ENCODE data around the gene DNM2. TPM values are rescaled to one million over a fixed set of nuclear protein-coding genes. Genes with fewer than 3 reads are reported as not detected.

DNM2 gene
- polyA plus RNA-seq, 2 of the 4 experiments (the other 2 are of a cell fraction): 32.9 to 58.5 TPM

GRCh38 chr19:10761443-10762250 is 43.8 kb downstream of the DNM2 start:
- H3K27ac ChIP-seq: peak overlapping the region; percentile 66 to 89; a peak in 4 of 6 replicates
- FAIRE-seq (no peak), DNase-seq (ENCODE audit: low read depth in 1 of 2, low spot score in 1 of 2) (no peak), ATAC-seq (no peak)
- H3K4me1 ChIP-seq: peaks cover 65% of the 10 kb centered on the region
- WGBS (ENCODE audit: missing lambda C conversion rate): 96% methylated on average over 16 of the region's 19 CpGs
- ChIA-PET CTCF (interaction anchor here (0.6 to 0.9 kb wide), 3 partner anchors 153 to 258 kb away, joined by 3 read pairs; no protein-coding TSS in a partner anchor), POLR2A (no interaction called here)
- no peak overlapping the region for H3K4me3 ChIP-seq
- no peaks in the 10 kb centered on the region for H3K9me3 ChIP-seq
- TF ChIP-seq FOXS1 (CRISPR knock-in tag; IDR thresholded peaks at IDR 0.05): no peak
- TF ChIP-seq NR3C1 (IDR thresholded peaks at IDR 0.05): no peak
- no peak for TF ChIP-seq RNF2 (IDR thresholded peaks at IDR 0.05; ENCODE audit: borderline replicate concordance, low read depth)
- TF ChIP-seq CEBPB (IDR thresholded peaks at IDR 0.05): no peak
- TF ChIP-seq MYC (IDR thresholded peaks at IDR 0.05; ENCODE audit: borderline replicate concordance, low read length): no peak
- no peak for TF ChIP-seq ZSCAN20 (CRISPR knock-in tag; IDR thresholded peaks at IDR 0.05)
- TF ChIP-seq EP300 (IDR thresholded peaks at IDR 0.05): no peak
- no peak for TF ChIP-seq CBX8 (IDR thresholded peaks at IDR 0.05)
- TF ChIP-seq, protein P1, sequence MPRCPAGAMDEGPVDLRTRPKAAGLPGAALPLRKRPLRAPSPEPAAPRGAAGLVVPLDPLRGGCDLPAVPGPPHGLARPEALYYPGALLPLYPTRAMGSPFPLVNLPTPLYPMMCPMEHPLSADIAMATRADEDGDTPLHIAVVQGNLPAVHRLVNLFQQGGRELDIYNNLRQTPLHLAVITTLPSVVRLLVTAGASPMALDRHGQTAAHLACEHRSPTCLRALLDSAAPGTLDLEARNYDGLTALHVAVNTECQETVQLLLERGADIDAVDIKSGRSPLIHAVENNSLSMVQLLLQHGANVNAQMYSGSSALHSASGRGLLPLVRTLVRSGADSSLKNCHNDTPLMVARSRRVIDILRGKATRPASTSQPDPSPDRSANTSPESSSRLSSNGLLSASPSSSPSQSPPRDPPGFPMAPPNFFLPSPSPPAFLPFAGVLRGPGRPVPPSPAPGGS (IDR thresholded peaks at IDR 0.05): no peak
- H3K4me2 ChIP-seq: peak overlapping the region; percentile 59; the same call in 2 of the 3 replicates

DNA sequence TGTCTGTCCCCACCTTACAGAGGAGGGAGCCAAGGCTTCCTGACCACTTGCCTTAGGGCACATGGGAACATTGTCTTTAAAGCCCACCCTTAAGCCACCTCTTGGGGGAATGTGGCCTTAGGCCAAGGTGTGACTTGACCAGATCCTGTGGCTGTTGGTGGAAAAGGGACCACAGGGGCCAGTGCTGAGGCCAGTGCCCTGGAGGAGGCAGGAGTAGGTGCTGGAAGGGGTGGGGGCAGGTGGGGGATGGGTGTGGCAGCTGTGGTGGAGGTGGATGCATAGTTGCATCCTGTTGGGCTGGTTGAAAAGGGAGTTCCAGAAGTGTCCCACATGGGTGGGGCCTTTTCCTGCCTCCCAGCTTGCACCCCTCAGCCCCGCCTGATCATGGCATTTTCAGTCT is 44.8 kb downstream of the DNM2 start:
- ATAC-seq (peak in 1 of 2 experiments; percentile 28; a peak in 3 of 6 replicates), DNase-seq (ENCODE audit: low read depth in 1 of 2, low spot score in 1 of 2) (peak in 1 of 2 experiments; percentile 54), FAIRE-seq (no peak)
- WGBS (ENCODE audit: missing lambda C conversion rate): 89% methylated on average over 1 of the region's 1 CpG
- Histone ChIP-seq H3K4me3 (no peak overlapping the region), H3K4me2 (peak overlapping the region; percentile 59), H3K4me1 (peaks cover 75% of the 10 kb centered on the region), H3K27ac (peak overlapping the region; percentile 66 to 89; a peak in 5 of 6 replicates), H3K9me3 (no peaks in the 10 kb centered on the region)
- CTCF ChIA-PET: interaction anchor here (1.1 kb wide), 1 partner anchor 67 kb away, joined by 3 read pairs; no protein-coding TSS in a partner anchor
- no peak for TF ChIP-seq KDM5A (IDR thresholded peaks at IDR 0.05)
- POLR2A ChIA-PET: no interaction called here

GRCh38 chr19:10763411-10763810 is 45.5 kb downstream of the DNM2 start:
- TF ChIP-seq FOSL2 (IDR thresholded peaks at IDR 0.05) (no peak), FOSL2 (CRISPR knock-in tag; IDR thresholded peaks at IDR 0.05) (no peak), RFX5 (IDR thresholded peaks at IDR 0.05) (no peak), POLR2AphosphoS2 (conservative IDR thresholded peaks at IDR 0.05; ENCODE audit: low read length) (no peak), CTCF (IDR thresholded peaks at IDR 0.05) (no peak), RNF2 (IDR thresholded peaks at IDR 0.05; ENCODE audit: borderline replicate concordance, low read depth) (no peak), ZFP36 (IDR thresholded peaks at IDR 0.05; ENCODE audit: borderline replicate concordance, partially characterized antibody) (no peak), FOXS1 (CRISPR knock-in tag; IDR thresholded peaks at IDR 0.05) (no peak), RAD21 (conservative IDR thresholded peaks at IDR 0.05 in 1 of 2, IDR thresholded peaks at IDR 0.05 in 1 of 2) (no peak), NFE2L2 (conservative IDR thresholded peaks at IDR 0.05; ENCODE audit: low read length) (no peak), HOXB5 (CRISPR knock-in tag; IDR thresholded peaks at IDR 0.05) (no peak), CBX2 (IDR thresholded peaks at IDR 0.05; ENCODE audit: borderline replicate concordance, low read depth) (no peak), PHF8 (IDR thresholded peaks at IDR 0.05; ENCODE audit: borderline replicate concordance, low read depth) (no peak), ZSCAN20 (CRISPR knock-in tag; IDR thresholded peaks at IDR 0.05) (no peak), ZC3H11A (IDR thresholded peaks at IDR 0.05) (no peak), TP53 (CRISPR knock-in tag; IDR thresholded peaks at IDR 0.05) (no peak), USF2 (IDR thresholded peaks at IDR 0.05) (no peak), POLR2A (IDR thresholded peaks at IDR 0.05; ENCODE audit: low read length) (no peak)
- TF ChIP-seq, protein P2, sequence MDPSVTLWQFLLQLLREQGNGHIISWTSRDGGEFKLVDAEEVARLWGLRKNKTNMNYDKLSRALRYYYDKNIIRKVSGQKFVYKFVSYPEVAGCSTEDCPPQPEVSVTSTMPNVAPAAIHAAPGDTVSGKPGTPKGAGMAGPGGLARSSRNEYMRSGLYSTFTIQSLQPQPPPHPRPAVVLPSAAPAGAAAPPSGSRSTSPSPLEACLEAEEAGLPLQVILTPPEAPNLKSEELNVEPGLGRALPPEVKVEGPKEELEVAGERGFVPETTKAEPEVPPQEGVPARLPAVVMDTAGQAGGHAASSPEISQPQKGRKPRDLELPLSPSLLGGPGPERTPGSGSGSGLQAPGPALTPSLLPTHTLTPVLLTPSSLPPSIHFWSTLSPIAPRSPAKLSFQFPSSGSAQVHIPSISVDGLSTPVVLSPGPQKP (IDR thresholded peaks at IDR 0.05; ENCODE audit: low read depth, low read length): no peak
- TF ChIP-seq, protein P1 (IDR thresholded peaks at IDR 0.05): no peak
- no peak overlapping the region for H3K4me3 ChIP-seq
- POLR2A ChIA-PET: no interaction called here
- no peak for DNase-seq (ENCODE audit: low read depth in 1 of 2, low spot score in 1 of 2)
- 58% methylated on average over 4 of the region's 5 CpGs for WGBS (ENCODE audit: missing lambda C conversion rate)
- CTCF ChIA-PET: interaction anchor here (1.1 kb wide), 1 partner anchor 66 kb away, joined by 3 read pairs; no protein-coding TSS in a partner anchor
- no peaks in the 10 kb centered on the region for H3K9me3 ChIP-seq
- H3K4me2 ChIP-seq: peak overlapping the region; percentile 59
- FAIRE-seq: no peak
- peak in 1 of 2 experiments; percentile 7; a peak in 1 of 6 replicates for ATAC-seq
- H3K27ac ChIP-seq: peak overlapping the region; percentile 66 to 89
- peaks cover 77% of the 10 kb centered on the region for H3K4me1 ChIP-seq
